ENCODE results near the gene TRMT61A.

TRMT61A gene

DNA sequence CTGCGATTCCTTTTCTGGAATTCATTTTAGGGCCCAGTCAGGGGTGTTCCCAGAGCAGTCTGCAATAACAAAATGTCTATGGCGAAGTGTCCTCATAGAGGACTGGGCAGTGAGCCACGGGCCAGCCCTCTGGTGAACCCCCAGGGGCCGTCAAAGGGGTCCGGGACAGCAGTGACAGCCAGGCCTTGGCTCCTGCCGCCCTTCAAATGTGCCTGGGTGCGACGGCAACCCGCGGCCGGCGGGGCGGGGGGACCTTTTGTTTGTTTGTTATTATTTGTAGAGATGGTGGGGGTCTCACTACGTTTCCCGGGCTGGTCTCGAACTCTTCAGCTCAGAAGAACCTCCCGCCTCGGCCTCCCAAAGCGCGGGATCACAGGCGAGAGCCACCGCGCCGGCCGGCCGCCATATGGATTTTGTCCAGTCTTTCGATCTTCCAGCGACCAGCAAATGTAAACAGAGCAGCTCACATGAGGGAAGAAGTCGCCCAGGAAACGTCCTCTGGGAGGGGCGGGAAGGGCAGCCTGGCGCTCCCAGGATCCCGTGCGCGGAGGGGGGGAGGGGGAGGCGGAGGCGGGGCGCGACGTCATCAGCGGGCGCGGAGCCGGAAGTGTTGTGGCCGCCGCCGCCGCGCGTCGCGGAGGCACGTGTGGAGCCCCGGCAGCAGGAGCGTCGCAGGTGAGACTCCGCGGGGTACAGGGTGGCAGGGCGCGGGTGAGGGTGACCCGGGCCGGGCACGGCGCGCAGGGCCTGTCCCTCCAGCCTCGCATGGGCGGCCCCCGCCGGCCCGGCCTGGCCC, at the start of gene TRMT61A:
Gene TRMT61A (plus strand): TSS at position 610 of the 796 bp plus-strand sequence. CDS start 783 bp downstream, outside the sequence.
- H3K4me1 ChIP-seq (ENCODE audit: control insufficient read depth in 1 of 2, insufficient read depth in 2 of 2, low read length in 2 of 2), result peaks cover 11 to 57% of the 10 kb centered on the region in 2 donors
- H3K27ac ChIP-seq (ENCODE audit: low read length), result peak within 1 kb of the TSS; percentile 74
- H3K4me3 ChIP-seq (ENCODE audit: low read depth in 1 of 2, low read length in 2 of 2), result peak within 1 kb of the TSS; percentile 88 to 98
- H3K9me3 ChIP-seq (ENCODE audit: control insufficient read depth in 1 of 2, low read length in 2 of 2), result no peaks in the 10 kb centered on the region
- H3K27me3 ChIP-seq (ENCODE audit: low read depth, low read length), result no peaks in the 10 kb centered on the region
- H3K36me3 ChIP-seq (ENCODE audit: control insufficient read depth in 1 of 2, insufficient read depth in 2 of 2, low read length in 2 of 2), result no peaks in the 10 kb centered on the region

DNA sequence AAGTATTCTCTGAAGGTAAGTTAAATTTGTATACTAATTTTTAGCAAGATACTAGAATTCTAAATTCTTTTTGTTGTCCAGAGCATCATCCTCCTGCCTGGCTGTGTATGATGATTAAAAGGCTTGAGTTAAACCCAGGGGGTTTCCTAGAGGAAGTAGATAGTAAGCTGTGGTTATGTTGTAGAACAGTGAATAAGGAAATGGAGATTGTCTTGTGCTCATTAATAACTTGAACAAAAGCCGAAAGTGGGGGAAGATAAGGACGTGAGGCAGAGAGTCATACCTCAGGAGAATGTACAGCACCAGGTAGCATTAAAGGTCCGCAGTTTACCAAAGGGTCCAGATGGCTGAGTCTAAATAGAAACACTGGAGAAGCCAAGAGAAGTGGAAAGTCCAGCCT, 48.4 kb upstream of the TRMT61A start:
- no peak overlapping the region for H3K27ac ChIP-seq (ENCODE audit: low read length)
- no peaks in the 10 kb centered on the region for H3K27me3 ChIP-seq (ENCODE audit: low read depth, low read length)
- no peaks in the 10 kb centered on the region for H3K9me3 ChIP-seq (ENCODE audit: control insufficient read depth in 1 of 2, low read length in 2 of 2)
- no peaks in the 10 kb centered on the region for H3K4me1 ChIP-seq (ENCODE audit: control insufficient read depth in 1 of 2, insufficient read depth in 2 of 2, low read length in 2 of 2)
- H3K36me3 ChIP-seq (ENCODE audit: control insufficient read depth in 1 of 2, insufficient read depth in 2 of 2, low read length in 2 of 2), result peaks cover 32 to 40% of the 10 kb centered on the region in 2 donors
- H3K4me3 ChIP-seq (ENCODE audit: low read depth in 1 of 2, low read length in 2 of 2), result no peak overlapping the region

GRCh38 chr14:103483600-103483999, 45.4 kb upstream of the TRMT61A start:
- H3K4me1 ChIP-seq (ENCODE audit: control insufficient read depth in 1 of 2, insufficient read depth in 2 of 2, low read length in 2 of 2), result no peaks in the 10 kb centered on the region
- H3K27ac ChIP-seq (ENCODE audit: low read length), result no peak overlapping the region
- no peak overlapping the region for H3K4me3 ChIP-seq (ENCODE audit: low read depth in 1 of 2, low read length in 2 of 2)
- peaks cover 17 to 27% of the 10 kb centered on the region in 2 donors for H3K36me3 ChIP-seq (ENCODE audit: control insufficient read depth in 1 of 2, insufficient read depth in 2 of 2, low read length in 2 of 2)
- H3K27me3 ChIP-seq (ENCODE audit: low read depth, low read length), result no peaks in the 10 kb centered on the region
- no peaks in the 10 kb centered on the region for H3K9me3 ChIP-seq (ENCODE audit: control insufficient read depth in 1 of 2, low read length in 2 of 2)

GRCh38 chr14:103485504-103485903, 43.5 kb upstream of the TRMT61A start:
- H3K27ac ChIP-seq (ENCODE audit: low read length), result no peak overlapping the region
- H3K36me3 ChIP-seq (ENCODE audit: control insufficient read depth in 1 of 2, insufficient read depth in 2 of 2, low read length in 2 of 2), result peaks cover 30 to 36% of the 10 kb centered on the region in 2 donors

DNA sequence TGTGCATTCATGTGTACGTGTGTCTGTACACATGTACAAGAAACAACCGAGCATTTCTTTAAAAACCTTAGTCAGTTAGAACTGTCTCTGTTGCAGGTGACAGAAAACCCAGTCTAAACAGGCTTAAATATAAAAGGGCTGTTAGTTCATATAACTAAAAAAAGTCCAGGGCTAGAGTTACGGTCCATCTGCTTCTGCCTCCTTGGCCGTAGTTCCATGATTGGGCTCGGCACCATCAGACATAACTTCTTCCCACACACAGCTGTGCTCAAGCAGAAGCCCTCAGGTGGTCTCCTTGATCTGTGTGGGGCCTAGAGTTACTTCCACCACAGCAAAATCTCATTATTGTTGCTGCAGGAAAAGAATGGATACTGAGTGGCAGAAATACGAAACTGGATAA, 40.9 kb upstream of the TRMT61A start:
- peaks cover 31 to 50% of the 10 kb centered on the region in 2 donors for H3K36me3 ChIP-seq (ENCODE audit: control insufficient read depth in 1 of 2, insufficient read depth in 2 of 2, low read length in 2 of 2)

More at GRCh38 chr14:103485504-103485903, 43.5 kb upstream of the TRMT61A start:
- Histone ChIP-seq H3K9me3 (ENCODE audit: control insufficient read depth in 1 of 2, low read length in 2 of 2) (no peaks in the 10 kb centered on the region), H3K27me3 (ENCODE audit: low read depth, low read length) (no peaks in the 10 kb centered on the region), H3K4me1 (ENCODE audit: control insufficient read depth in 1 of 2, insufficient read depth in 2 of 2, low read length in 2 of 2) (no peaks in the 10 kb centered on the region), H3K4me3 (ENCODE audit: low read depth in 1 of 2, low read length in 2 of 2) (no peak overlapping the region)

DNA sequence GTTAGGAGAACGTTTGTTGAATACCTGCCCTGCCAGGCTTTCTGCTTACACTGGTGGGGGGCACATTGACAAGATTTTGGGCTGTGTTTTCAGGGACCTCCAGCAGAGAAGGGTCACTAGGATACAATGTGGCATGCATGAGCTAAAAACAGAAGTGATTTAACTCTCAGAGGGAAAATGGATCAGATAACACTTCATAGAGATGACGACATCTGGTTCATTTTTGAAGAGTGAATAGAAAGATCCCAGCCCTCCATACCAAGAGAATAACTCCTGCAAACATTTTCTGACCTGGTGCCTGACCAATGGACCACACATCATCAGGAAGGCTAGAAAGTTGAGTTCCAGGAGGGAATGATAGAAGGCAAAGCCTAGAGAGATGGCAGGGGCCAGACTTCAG, 40.0 kb upstream of the TRMT61A start:
- peaks cover 30 to 54% of the 10 kb centered on the region in 2 donors for H3K36me3 ChIP-seq (ENCODE audit: control insufficient read depth in 1 of 2, insufficient read depth in 2 of 2, low read length in 2 of 2)
- no peaks in the 10 kb centered on the region for H3K27me3 ChIP-seq (ENCODE audit: low read depth, low read length)
- no peak overlapping the region for H3K27ac ChIP-seq (ENCODE audit: low read length)
- H3K9me3 ChIP-seq (ENCODE audit: control insufficient read depth in 1 of 2, low read length in 2 of 2), result no peaks in the 10 kb centered on the region
- H3K4me1 ChIP-seq (ENCODE audit: control insufficient read depth in 1 of 2, insufficient read depth in 2 of 2, low read length in 2 of 2), result no peaks in the 10 kb centered on the region
- no peak overlapping the region for H3K4me3 ChIP-seq (ENCODE audit: low read depth in 1 of 2, low read length in 2 of 2)

More for the DNA sequence above, 40.9 kb upstream of the TRMT61A start:
- Histone ChIP-seq H3K4me3 (ENCODE audit: low read depth in 1 of 2, low read length in 2 of 2) (no peak overlapping the region), H3K9me3 (ENCODE audit: control insufficient read depth in 1 of 2, low read length in 2 of 2) (no peaks in the 10 kb centered on the region), H3K27me3 (ENCODE audit: low read depth, low read length) (no peaks in the 10 kb centered on the region), H3K4me1 (ENCODE audit: control insufficient read depth in 1 of 2, insufficient read depth in 2 of 2, low read length in 2 of 2) (no peaks in the 10 kb centered on the region), H3K27ac (ENCODE audit: low read length) (no peak overlapping the region)

DNA sequence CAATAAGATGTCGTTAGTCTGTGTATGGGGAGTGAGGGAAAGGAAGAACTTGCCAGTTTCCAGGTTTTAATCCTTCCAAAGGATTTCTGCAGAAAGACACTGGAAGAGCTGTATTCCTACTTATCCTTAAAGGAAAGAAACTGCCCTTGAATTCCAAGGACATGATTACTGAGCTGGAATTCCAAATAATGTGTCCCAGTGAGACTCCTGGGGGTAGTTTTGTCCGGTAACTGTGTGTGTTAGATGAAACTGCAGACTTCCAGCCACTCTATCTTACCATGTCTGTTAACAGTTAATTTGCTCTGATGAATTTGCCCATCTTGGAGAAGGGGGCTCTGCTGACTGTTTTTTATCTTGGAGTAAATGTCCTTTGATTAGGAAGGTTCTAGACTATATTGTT, 39.4 kb upstream of the TRMT61A start:
- Histone ChIP-seq H3K4me3 (ENCODE audit: low read depth in 1 of 2, low read length in 2 of 2) (no peak overlapping the region), H3K27ac (ENCODE audit: low read length) (no peak overlapping the region), H3K4me1 (ENCODE audit: control insufficient read depth in 1 of 2, insufficient read depth in 2 of 2, low read length in 2 of 2) (no peaks in the 10 kb centered on the region), H3K27me3 (ENCODE audit: low read depth, low read length) (no peaks in the 10 kb centered on the region), H3K36me3 (ENCODE audit: control insufficient read depth in 1 of 2, insufficient read depth in 2 of 2, low read length in 2 of 2) (peaks cover 30 to 48% of the 10 kb centered on the region in 2 donors), H3K9me3 (ENCODE audit: control insufficient read depth in 1 of 2, low read length in 2 of 2) (no peaks in the 10 kb centered on the region)

DNA sequence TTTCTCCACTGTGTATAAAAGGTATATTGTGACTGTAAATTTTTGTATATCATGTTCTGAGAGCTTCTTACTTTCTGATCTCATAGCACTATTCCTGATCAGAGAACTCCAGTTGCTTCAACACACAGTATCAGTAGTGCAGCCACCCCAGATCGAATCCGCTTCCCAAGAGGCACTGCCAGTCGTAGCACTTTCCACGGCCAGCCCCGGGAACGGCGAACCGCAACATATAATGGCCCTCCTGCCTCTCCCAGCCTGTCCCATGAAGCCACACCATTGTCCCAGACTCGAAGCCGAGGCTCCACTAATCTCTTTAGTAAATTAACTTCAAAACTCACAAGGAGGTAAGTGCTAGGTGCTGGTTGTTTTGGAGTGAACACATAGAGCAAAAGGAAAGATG, 37.3 kb upstream of the TRMT61A start:
- Histone ChIP-seq H3K27ac (ENCODE audit: low read length) (no peak overlapping the region), H3K36me3 (ENCODE audit: control insufficient read depth in 1 of 2, insufficient read depth in 2 of 2, low read length in 2 of 2) (peaks cover 39 to 62% of the 10 kb centered on the region in 2 donors)

DNA sequence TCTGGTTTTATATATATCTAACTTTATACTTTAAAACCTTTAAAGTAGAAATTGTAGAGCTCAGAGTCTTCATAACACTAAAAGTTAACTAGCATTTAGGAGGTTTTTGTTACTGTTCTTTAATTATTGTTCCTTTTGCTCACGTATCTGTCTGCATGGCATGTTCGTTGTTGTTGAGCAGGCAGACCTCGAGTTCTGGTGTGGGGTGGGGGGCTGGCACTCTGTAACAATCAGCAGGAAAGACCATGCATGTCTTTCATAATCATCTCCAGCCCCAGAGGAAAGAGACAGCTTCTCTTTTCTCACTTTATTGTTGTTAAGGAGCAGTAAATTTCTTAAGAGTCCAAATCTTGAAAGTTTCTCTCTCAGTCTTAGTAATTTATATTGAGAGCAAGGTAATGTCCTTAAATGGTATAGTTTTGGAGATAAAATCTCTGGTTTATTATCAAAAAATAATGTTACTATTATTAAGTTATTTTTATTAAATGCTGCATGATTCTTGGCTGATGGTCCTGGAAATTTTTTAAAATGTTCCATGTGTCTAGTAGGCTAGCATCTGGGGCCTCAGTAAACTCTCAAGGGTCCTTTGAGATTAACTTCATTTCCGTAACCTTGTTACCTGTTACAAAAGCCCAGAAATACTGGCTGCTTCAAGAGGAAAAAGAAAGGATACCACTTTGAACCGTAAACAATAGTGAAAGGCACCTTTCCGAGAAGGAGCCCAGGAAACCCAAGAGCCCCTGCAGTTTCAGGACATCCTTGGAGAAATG, 36.7 kb upstream of the TRMT61A start:
- no peaks in the 10 kb centered on the region for H3K27me3 ChIP-seq (ENCODE audit: low read depth, low read length)
- H3K4me1 ChIP-seq (ENCODE audit: control insufficient read depth in 1 of 2, insufficient read depth in 2 of 2, low read length in 2 of 2), result no peaks in the 10 kb centered on the region
- H3K27ac ChIP-seq (ENCODE audit: low read length), result no peak overlapping the region
- H3K9me3 ChIP-seq (ENCODE audit: control insufficient read depth in 1 of 2, low read length in 2 of 2), result no peaks in the 10 kb centered on the region
- H3K4me3 ChIP-seq (ENCODE audit: low read depth in 1 of 2, low read length in 2 of 2), result no peak overlapping the region
- peaks cover 39 to 62% of the 10 kb centered on the region in 2 donors for H3K36me3 ChIP-seq (ENCODE audit: control insufficient read depth in 1 of 2, insufficient read depth in 2 of 2, low read length in 2 of 2)

More for the DNA sequence above, 37.3 kb upstream of the TRMT61A start:
- H3K4me1 ChIP-seq (ENCODE audit: control insufficient read depth in 1 of 2, insufficient read depth in 2 of 2, low read length in 2 of 2), result no peaks in the 10 kb centered on the region
- no peaks in the 10 kb centered on the region for H3K9me3 ChIP-seq (ENCODE audit: control insufficient read depth in 1 of 2, low read length in 2 of 2)
- no peaks in the 10 kb centered on the region for H3K27me3 ChIP-seq (ENCODE audit: low read depth, low read length)
- H3K4me3 ChIP-seq (ENCODE audit: low read depth in 1 of 2, low read length in 2 of 2), result no peak overlapping the region

- Histone ChIP-seq H3K27ac (ENCODE audit: low read length) (no peak overlapping the region), H3K4me1 (ENCODE audit: control insufficient read depth in 1 of 2, insufficient read depth in 2 of 2, low read length in 2 of 2) (peaks cover 0 to 4% of the 10 kb centered on the region in 2 donors), H3K27me3 (ENCODE audit: low read depth, low read length) (no peaks in the 10 kb centered on the region), H3K36me3 (ENCODE audit: control insufficient read depth in 1 of 2, insufficient read depth in 2 of 2, low read length in 2 of 2) (peaks cover 29 to 43% of the 10 kb centered on the region in 2 donors), H3K9me3 (ENCODE audit: control insufficient read depth in 1 of 2, low read length in 2 of 2) (no peaks in the 10 kb centered on the region), H3K4me3 (ENCODE audit: low read depth in 1 of 2, low read length in 2 of 2) (no peak overlapping the region)
Observed at GRCh38 chr14:103495854-103496253, 33.1 kb upstream of the TRMT61A start.

- H3K4me1 ChIP-seq (ENCODE audit: control insufficient read depth in 1 of 2, insufficient read depth in 2 of 2, low read length in 2 of 2), result peaks cover 0 to 4% of the 10 kb centered on the region in 2 donors
- H3K27ac ChIP-seq (ENCODE audit: low read length), result no peak overlapping the region
- H3K9me3 ChIP-seq (ENCODE audit: control insufficient read depth in 1 of 2, low read length in 2 of 2), result no peaks in the 10 kb centered on the region
- no peaks in the 10 kb centered on the region for H3K27me3 ChIP-seq (ENCODE audit: low read depth, low read length)
- H3K36me3 ChIP-seq (ENCODE audit: control insufficient read depth in 1 of 2, insufficient read depth in 2 of 2, low read length in 2 of 2), result peaks cover 30 to 43% of the 10 kb centered on the region in 2 donors
- no peak overlapping the region for H3K4me3 ChIP-seq (ENCODE audit: low read depth in 1 of 2, low read length in 2 of 2)
Observed at GRCh38 chr14:103496776-103497175, 32.2 kb upstream of the TRMT61A start.
